ENCODE results near the gene TMEM269. TPM values are rescaled to one million over a fixed set of nuclear protein-coding genes. Genes with fewer than 3 reads are reported as not detected.
A peak's percentile ranks its signal among the peaks of the same experiment; 100 is the strongest.

Gene TMEM269
- total and polyA plus RNA-seq, 2 experiments from 2014 or later = not detected

DNA sequence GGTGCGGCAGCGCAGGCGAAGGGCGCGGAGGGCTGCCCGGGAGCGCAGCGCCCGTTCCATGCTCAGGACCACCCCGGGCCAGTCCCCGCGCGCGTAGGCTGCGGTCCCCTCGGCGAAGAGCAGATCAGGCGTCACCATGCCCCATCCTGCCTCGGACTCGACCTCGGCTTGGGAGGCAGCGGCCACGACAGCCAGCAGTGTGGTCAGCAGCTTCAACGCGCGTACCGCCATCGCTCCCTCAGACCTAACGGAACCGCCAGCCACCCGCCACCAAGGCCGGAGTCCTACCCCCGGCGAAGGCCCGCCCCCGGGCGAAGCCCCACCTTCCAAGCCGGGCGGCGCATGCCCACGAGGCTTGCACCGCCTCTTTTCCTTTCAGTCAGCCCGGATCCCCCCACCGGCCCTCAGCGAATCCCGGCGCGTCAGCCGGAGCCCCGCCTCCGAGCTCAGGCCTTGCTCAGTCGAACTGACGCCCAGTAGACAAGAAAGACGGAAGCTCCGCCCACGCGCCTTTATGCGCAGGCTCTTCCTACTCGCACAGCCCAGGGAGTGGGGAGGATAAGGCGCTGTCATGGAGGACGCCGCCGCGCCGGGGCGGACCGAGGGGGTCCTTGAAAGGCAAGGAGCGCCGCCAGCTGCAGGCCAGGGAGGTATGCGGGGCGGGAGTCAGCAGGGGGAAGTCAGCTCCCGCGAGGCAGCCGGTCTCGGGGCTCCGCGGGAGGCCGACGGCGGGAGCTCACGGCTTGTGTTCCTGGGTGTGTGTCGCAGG, 17.9 kb upstream of the TMEM269 start, which contains the start of the genes C1orf50 and P3H1:
Gene C1orf50 (plus strand): TSS at position 509 of the 769 bp plus-strand sequence. CDS start 63 bp downstream, at position 572.
Gene P3H1 (minus strand): TSS at position 288 of the 769 bp plus-strand sequence. CDS start 57 bp downstream, at position 231.
- H3K27me3 ChIP-seq (replicated peaks; ENCODE audit: insufficient read depth) = no peaks in the 10 kb centered on the region
- peak within 1 kb of the TSS; percentile 85 for H2AFZ ChIP-seq
- peaks cover 21% of the 10 kb centered on the region for H3K4me1 ChIP-seq (ENCODE audit: insufficient read depth)
- in situ Hi-C loops (cut with MboI) = no loop called here
- DNase-seq = peak; percentile 100
- H3K79me2 ChIP-seq (ENCODE audit: insufficient read depth) = peaks cover 96% of the 10 kb centered on the region
- H3K36me3 ChIP-seq (ENCODE audit: low read depth) = no peaks in the 10 kb centered on the region; the same call in 1 of the 2 replicates
- no peaks in the 10 kb centered on the region for H3K9me2 ChIP-seq (ENCODE audit: insufficient read depth)
- no peaks in the 10 kb centered on the region for H3K9me3 ChIP-seq (ENCODE audit: low read depth)
- H3F3A ChIP-seq (ENCODE audit: insufficient read depth) = peaks cover 18% of the 10 kb centered on the region
- H3K4me3 ChIP-seq = peak within 1 kb of the TSS; percentile 88
- WGBS, 2 experiments (ENCODE audit: low coverage in 1 of 2, low lambda C conversion rate in 2 of 2, missing lambda C conversion rate in 2 of 2) = 1 to 2% methylated on average over 59 to 60 of the region's 82 CpGs
- no peaks in the 10 kb centered on the region for H4K20me1 ChIP-seq (ENCODE audit: insufficient read depth)
- peak within 1 kb of the TSS; percentile 90 for H3K9ac ChIP-seq
- H3K4me2 ChIP-seq (ENCODE audit: unreplicated experiment) = peak within 1 kb of the TSS; percentile 91
- no peak for TF ChIP-seq EZH2 (IDR thresholded peaks at IDR 0.05; ENCODE audit: insufficient read depth, poor library complexity, severe bottlenecking)
- TF ChIP-seq EZH2phosphoT487 (IDR thresholded peaks at IDR 0.05; ENCODE audit: insufficient read depth, low read depth) = no peak
- H3K27ac ChIP-seq = peak within 1 kb of the TSS; percentile 80

DNA sequence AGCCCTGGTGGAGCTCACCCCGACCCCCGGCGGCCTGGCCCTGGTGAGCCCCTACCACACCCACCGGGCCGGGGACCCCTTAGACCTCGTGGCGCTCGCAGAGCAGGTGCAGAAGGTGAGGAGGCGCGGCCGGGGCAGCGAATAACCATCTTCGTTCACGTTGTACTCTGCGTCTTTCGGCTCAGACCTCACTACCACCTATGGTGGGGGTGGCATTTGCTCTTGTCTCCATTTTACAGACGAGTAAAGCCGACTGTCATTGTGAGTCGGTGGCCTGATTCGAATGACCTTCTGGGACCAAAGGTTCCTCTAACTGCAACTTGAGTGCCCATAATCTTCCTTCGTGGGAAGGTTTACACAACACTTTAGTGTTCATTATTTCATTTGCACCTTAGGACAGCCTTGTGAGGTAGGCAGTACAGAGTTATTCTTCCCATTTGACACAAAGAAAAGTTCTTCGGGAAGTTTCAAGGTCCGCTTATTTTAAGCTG, 17.2 kb upstream of the TMEM269 start:
- no peaks in the 10 kb centered on the region for H4K20me1 ChIP-seq (ENCODE audit: insufficient read depth)
- WGBS, 2 experiments (ENCODE audit: low coverage in 1 of 2, low lambda C conversion rate in 2 of 2, missing lambda C conversion rate in 2 of 2) = 6 to 8% methylated on average over 18 to 23 of the region's 23 CpGs
- peaks cover 21% of the 10 kb centered on the region for H3K4me1 ChIP-seq (ENCODE audit: insufficient read depth)
- H3K9me3 ChIP-seq (ENCODE audit: low read depth) = no peaks in the 10 kb centered on the region
- peaks cover 96% of the 10 kb centered on the region for H3K79me2 ChIP-seq (ENCODE audit: insufficient read depth)
- H3K9me2 ChIP-seq (ENCODE audit: insufficient read depth) = no peaks in the 10 kb centered on the region
- H3K27me3 ChIP-seq (replicated peaks; ENCODE audit: insufficient read depth) = no peaks in the 10 kb centered on the region
- no peaks in the 10 kb centered on the region for H3K36me3 ChIP-seq (ENCODE audit: low read depth)
- H3K27ac ChIP-seq = peak overlapping the region; percentile 37
- peak overlapping the region; percentile 84 for H3K4me2 ChIP-seq (ENCODE audit: unreplicated experiment)
- H3K9ac ChIP-seq = peak overlapping the region; percentile 90
- peaks cover 18% of the 10 kb centered on the region for H3F3A ChIP-seq (ENCODE audit: insufficient read depth)
- TF ChIP-seq EZH2phosphoT487 (IDR thresholded peaks at IDR 0.05; ENCODE audit: insufficient read depth, low read depth) (no peak), EZH2 (IDR thresholded peaks at IDR 0.05; ENCODE audit: insufficient read depth, poor library complexity, severe bottlenecking) (no peak)
- in situ Hi-C loops (cut with MboI) = no loop called here
- peak overlapping the region; percentile 88 for H3K4me3 ChIP-seq
- DNase-seq = no peak
- peak overlapping the region; percentile 85 for H2AFZ ChIP-seq

DNA sequence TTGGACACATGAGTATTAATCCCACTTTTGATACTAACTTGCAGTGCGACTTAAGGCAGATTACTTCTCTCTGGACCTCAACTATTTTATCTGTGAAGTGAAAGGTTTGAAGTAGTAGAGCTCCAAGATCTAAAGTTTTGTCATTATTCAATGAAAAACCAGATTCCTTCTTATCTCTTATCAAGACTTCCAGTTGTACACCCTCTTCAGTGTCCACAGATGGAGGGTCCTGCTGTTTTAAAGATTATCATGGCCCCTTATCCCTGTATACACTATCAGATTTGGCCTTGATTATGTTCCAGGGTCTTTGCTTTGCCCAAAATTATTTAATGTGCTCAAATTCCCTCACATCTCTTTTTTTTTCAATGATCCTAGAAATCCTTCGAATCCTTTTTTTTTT, 16.6 kb upstream of the TMEM269 start:
- H3K4me3 ChIP-seq = peak overlapping the region; percentile 88
- H2AFZ ChIP-seq = peak overlapping the region; percentile 85; the same call in 1 of the 2 replicates
- no peaks in the 10 kb centered on the region for H3K9me2 ChIP-seq (ENCODE audit: insufficient read depth)
- no peaks in the 10 kb centered on the region for H4K20me1 ChIP-seq (ENCODE audit: insufficient read depth)
- H3K27ac ChIP-seq = no peak overlapping the region
- peak overlapping the region; percentile 90 for H3K9ac ChIP-seq
- H3K4me2 ChIP-seq (ENCODE audit: unreplicated experiment) = peak overlapping the region; percentile 84
- H3F3A ChIP-seq (ENCODE audit: insufficient read depth) = peaks cover 18% of the 10 kb centered on the region
- H3K4me1 ChIP-seq (ENCODE audit: insufficient read depth) = peaks cover 21% of the 10 kb centered on the region
- no peaks in the 10 kb centered on the region for H3K36me3 ChIP-seq (ENCODE audit: low read depth)
- H3K27me3 ChIP-seq (replicated peaks; ENCODE audit: insufficient read depth) = no peaks in the 10 kb centered on the region
- in situ Hi-C loops (cut with MboI) = no loop called here
- no peaks in the 10 kb centered on the region for H3K9me3 ChIP-seq (ENCODE audit: low read depth)
- H3K79me2 ChIP-seq (ENCODE audit: insufficient read depth) = peaks cover 96% of the 10 kb centered on the region
- WGBS, 2 experiments (ENCODE audit: low coverage in 1 of 2, low lambda C conversion rate in 2 of 2, missing lambda C conversion rate in 2 of 2) = 96 to 98% methylated on average over 2 of the region's 2 CpGs
- TF ChIP-seq EZH2phosphoT487 (IDR thresholded peaks at IDR 0.05; ENCODE audit: insufficient read depth, low read depth) (no peak), EZH2 (IDR thresholded peaks at IDR 0.05; ENCODE audit: insufficient read depth, poor library complexity, severe bottlenecking) (no peak)
- no peak for DNase-seq

DNA sequence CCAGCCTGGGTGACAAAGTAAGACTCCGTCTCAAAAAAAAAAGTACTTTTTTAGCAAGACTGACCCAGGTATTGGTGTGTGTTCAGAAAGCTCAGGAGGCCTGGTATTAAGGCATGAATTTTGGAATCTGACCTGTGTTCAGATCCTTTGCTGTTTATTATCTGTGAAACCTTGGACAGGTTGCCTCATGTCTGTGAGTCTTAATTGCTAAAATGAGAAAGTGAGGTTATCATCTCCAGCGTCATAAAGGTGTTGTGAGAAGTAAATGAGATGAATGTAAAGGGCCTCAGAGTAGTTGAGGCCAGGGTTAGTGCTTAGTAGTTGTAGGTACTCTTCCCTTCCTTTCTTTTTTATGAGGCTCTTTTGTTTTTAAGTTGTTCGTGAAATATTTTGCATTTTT, 15.0 kb upstream of the TMEM269 start:
- no peaks in the 10 kb centered on the region for H3K36me3 ChIP-seq (ENCODE audit: low read depth)
- DNase-seq = no peak
- no peaks in the 10 kb centered on the region for H3K9me2 ChIP-seq (ENCODE audit: insufficient read depth)
- no peak overlapping the region for H3K4me3 ChIP-seq
- H3K4me2 ChIP-seq (ENCODE audit: unreplicated experiment) = no peak overlapping the region
- H3K4me1 ChIP-seq (ENCODE audit: insufficient read depth) = peaks cover 9% of the 10 kb centered on the region
- H3K27ac ChIP-seq = no peak overlapping the region
- no peak overlapping the region for H3K9ac ChIP-seq
- no peaks in the 10 kb centered on the region for H3K27me3 ChIP-seq (replicated peaks; ENCODE audit: insufficient read depth)
- WGBS, 2 experiments (ENCODE audit: low coverage in 1 of 2, low lambda C conversion rate in 2 of 2, missing lambda C conversion rate in 2 of 2) = 83 to 94% methylated on average over 3 of the region's 3 CpGs
- peaks cover 84% of the 10 kb centered on the region for H3K79me2 ChIP-seq (ENCODE audit: insufficient read depth)
- no peaks in the 10 kb centered on the region for H4K20me1 ChIP-seq (ENCODE audit: insufficient read depth)
- H3K9me3 ChIP-seq (ENCODE audit: low read depth) = no peaks in the 10 kb centered on the region
- in situ Hi-C loops (cut with MboI) = loop anchor here (10.0 kb wide), 1 partner anchor 305 kb away; no protein-coding TSS in a partner anchor
- no peak overlapping the region for H2AFZ ChIP-seq
- H3F3A ChIP-seq (ENCODE audit: insufficient read depth) = peaks cover 20% of the 10 kb centered on the region
- TF ChIP-seq EZH2 (IDR thresholded peaks at IDR 0.05; ENCODE audit: insufficient read depth, poor library complexity, severe bottlenecking) = no peak
- no peak for TF ChIP-seq EZH2phosphoT487 (IDR thresholded peaks at IDR 0.05; ENCODE audit: insufficient read depth, low read depth)
